ENCODE results near the gene KIAA0232. TPM values are rescaled to one million over a fixed set of nuclear protein-coding genes. Genes with fewer than 3 reads are reported as not detected.

The KIAA0232 gene
- polyA plus RNA-seq, 1 donor (not counting 4 experiments of a cell fraction or from before 2014, with no cell fraction given): 10.0 TPM

- Histone ChIP-seq H3K4me3 (ENCODE audit: control insufficient read depth in 2 of 3, extremely low read depth in 1 of 3, insufficient read depth in 2 of 3, low read depth in 1 of 3, low read length in 3 of 3) (no peak overlapping the region), H3K4me2 (ENCODE audit: control insufficient read depth, extremely low read depth, insufficient read depth, low read depth, low read length) (no peak overlapping the region), H3K9ac (ENCODE audit: control insufficient read depth, extremely low read depth, insufficient read depth, low read length) (no peak overlapping the region), H3K36me3 (ENCODE audit: control insufficient read depth in 2 of 2, extremely low read depth in 1 of 2, insufficient read depth in 2 of 2, low read length in 2 of 2) (peaks cover 22 to 23% of the 10 kb centered on the region in 2 experiments), H3K4me1 (ENCODE audit: control insufficient read depth, extremely low read depth, insufficient read depth, low read length) (peaks cover 7% of the 10 kb centered on the region), H3K27ac (ENCODE audit: control insufficient read depth, insufficient read depth, low read length) (no peak overlapping the region), H3K79me2 (ENCODE audit: control insufficient read depth, insufficient read depth, low read length) (no peaks in the 10 kb centered on the region), H3K9me1 (ENCODE audit: control insufficient read depth, extremely low read depth, insufficient read depth, low read length) (no peaks in the 10 kb centered on the region), H3K9me3 (ENCODE audit: control insufficient read depth, low read depth, low read length) (no peaks in the 10 kb centered on the region), H4K20me1 (ENCODE audit: control insufficient read depth, extremely low read depth, insufficient read depth, low read length) (peaks cover 2% of the 10 kb centered on the region), H3K27me3 (ENCODE audit: control insufficient read depth, extremely low read depth, insufficient read depth, low read length) (no peaks in the 10 kb centered on the region), H2AFZ (ENCODE audit: control insufficient read depth, low read length) (no peak overlapping the region)
- dilution Hi-C loops (cut with MboI; ENCODE audit: extremely low pct_ligation_motif_present, low sequenced_read_pairs): no loop called here
- TF ChIP-seq EZH2 (IDR thresholded peaks at IDR 0.05; ENCODE audit: low read length) (no peak), CTCF (optimal IDR thresholded peaks at IDR 0.05 in 1 of 3, IDR thresholded peaks at IDR 0.05 in 1 of 3, conservative IDR thresholded peaks at IDR 0.05 in 1 of 3; ENCODE audit: extremely low read depth in 1 of 3, insufficient read depth in 2 of 3, low read length in 3 of 3) (no peak)
- FAIRE-seq (no peak), DNase-seq (ENCODE audit: low read depth, low spot score) (no peak)
These were observed 99.4 kb downstream of the KIAA0232 start for GRCh38 chr4:6881908-6882307.

DNA sequence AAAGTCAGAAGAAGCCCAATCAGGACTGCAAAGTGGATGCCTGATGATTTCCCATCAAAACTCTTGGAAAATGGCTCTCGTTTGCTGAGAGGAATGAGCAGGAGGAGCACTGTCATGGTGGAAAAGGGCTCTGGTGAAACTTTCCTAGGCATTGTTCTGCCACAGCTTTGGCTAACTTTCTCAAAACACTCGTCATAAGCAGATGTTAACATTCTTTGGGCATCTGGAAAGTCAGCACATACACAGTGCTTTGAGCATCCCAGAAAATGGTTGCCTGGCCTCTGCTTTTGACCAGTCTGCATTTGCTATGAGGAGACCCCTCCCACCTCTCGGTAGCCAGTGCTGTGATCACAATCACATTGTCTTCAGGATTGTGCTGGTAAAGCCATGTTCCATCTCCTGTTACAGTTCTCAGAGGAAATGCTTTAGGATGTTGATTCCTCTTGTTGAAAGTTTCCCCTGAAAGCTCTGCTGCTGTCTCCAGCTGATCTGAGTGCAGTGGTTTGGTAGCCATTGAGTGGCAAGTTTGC, 101.9 kb downstream of the KIAA0232 start:
- Histone ChIP-seq H3K9ac (ENCODE audit: control insufficient read depth, extremely low read depth, insufficient read depth, low read length) (no peak overlapping the region), H3K36me3 (ENCODE audit: control insufficient read depth in 2 of 2, extremely low read depth in 1 of 2, insufficient read depth in 2 of 2, low read length in 2 of 2) (peaks cover 13 to 14% of the 10 kb centered on the region in 2 experiments), H2AFZ (ENCODE audit: control insufficient read depth, low read length) (no peak overlapping the region), H4K20me1 (ENCODE audit: control insufficient read depth, extremely low read depth, insufficient read depth, low read length) (peaks cover 2% of the 10 kb centered on the region), H3K27ac (ENCODE audit: control insufficient read depth, insufficient read depth, low read length) (no peak overlapping the region), H3K27me3 (ENCODE audit: control insufficient read depth, extremely low read depth, insufficient read depth, low read length) (no peaks in the 10 kb centered on the region), H3K79me2 (ENCODE audit: control insufficient read depth, insufficient read depth, low read length) (no peaks in the 10 kb centered on the region), H3K4me2 (ENCODE audit: control insufficient read depth, extremely low read depth, insufficient read depth, low read depth, low read length) (no peak overlapping the region), H3K9me3 (ENCODE audit: control insufficient read depth, low read depth, low read length) (no peaks in the 10 kb centered on the region), H3K4me1 (ENCODE audit: control insufficient read depth, extremely low read depth, insufficient read depth, low read length) (no peaks in the 10 kb centered on the region), H3K9me1 (ENCODE audit: control insufficient read depth, extremely low read depth, insufficient read depth, low read length) (no peaks in the 10 kb centered on the region), H3K4me3 (ENCODE audit: control insufficient read depth in 2 of 3, extremely low read depth in 1 of 3, insufficient read depth in 2 of 3, low read depth in 1 of 3, low read length in 3 of 3) (no peak overlapping the region)
- TF ChIP-seq EZH2 (IDR thresholded peaks at IDR 0.05; ENCODE audit: low read length) (no peak), CTCF (optimal IDR thresholded peaks at IDR 0.05 in 1 of 3, IDR thresholded peaks at IDR 0.05 in 1 of 3, conservative IDR thresholded peaks at IDR 0.05 in 1 of 3; ENCODE audit: extremely low read depth in 1 of 3, insufficient read depth in 2 of 3, low read length in 3 of 3) (no peak)
- dilution Hi-C loops (cut with MboI; ENCODE audit: extremely low pct_ligation_motif_present, low sequenced_read_pairs): no loop called here
- DNase-seq (ENCODE audit: low read depth, low spot score) (no peak), FAIRE-seq (no peak)

Data from keratinocyte (primary cell).